ENCODE data around the gene PNKP.

The PNKP gene

DNA sequence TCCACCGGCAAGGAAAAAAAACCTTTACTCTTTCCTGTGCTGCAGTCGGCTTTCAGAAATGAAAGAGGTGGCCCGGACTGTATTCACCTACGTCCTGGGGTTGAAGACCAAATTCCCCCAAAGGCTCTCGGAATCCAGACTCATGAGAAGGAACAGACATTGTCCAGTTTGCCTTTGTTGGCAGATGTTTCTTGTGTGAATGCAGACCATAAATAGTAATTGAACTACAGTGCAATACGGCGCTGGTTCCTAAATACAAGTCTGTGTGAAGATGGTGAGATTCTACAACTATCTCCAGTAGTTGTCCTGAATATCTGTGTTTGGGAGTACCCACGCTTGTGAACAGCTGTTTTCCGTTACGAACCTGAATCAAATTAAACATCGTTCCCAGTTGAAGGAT is 27.7 kb downstream of the PNKP start:
- Mint-ChIP-seq H3K27ac (ENCODE audit: low read depth) (no peak overlapping the region), H3K9me3 (no peaks in the 10 kb centered on the region), H3K4me3 (no peak overlapping the region), H3K27me3 (no peaks in the 10 kb centered on the region), H3K4me1 (no peaks in the 10 kb centered on the region), H3K36me3 (ENCODE audit: insufficient read depth) (peaks cover 11% of the 10 kb centered on the region)
- no peak for DNase-seq (ENCODE audit: low spot score in 2 of 2)
- ATAC-seq (replicated peaks; ENCODE audit: extremely low read depth, poor library complexity, severe bottlenecking) = no peak

DNA sequence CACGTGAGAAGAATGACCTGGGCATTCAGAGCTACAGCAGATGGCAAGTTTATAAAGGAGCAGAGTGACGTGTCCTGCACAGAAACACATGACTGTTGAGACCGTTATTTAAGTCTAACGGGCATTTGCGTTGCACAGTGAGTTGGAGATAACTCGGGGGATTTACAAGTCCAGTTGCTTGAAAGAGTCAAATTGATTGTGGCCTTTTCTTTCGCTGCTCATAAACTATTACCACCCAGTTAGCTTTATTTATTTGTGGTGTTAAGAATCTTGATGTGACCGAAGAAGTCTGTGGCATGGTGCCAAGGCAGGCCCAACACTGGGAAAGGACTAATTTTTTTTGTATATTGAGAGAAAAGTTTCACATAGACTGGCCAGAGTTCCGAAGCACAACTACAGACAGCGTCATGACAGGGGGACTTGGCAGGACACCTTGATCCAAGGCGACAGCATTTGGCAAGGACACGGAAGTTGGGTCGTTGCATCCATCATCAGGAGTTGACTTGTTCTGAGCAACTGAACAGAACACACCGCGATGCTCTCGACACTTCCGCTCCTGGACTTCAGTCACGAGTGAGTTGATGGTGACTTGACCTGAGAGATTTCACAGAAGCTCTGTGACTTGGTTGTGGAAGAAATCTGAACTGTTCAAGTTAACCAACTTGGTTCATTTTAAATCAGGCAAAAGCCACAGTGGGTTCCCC is 28.3 kb downstream of the PNKP start:
- Mint-ChIP-seq H3K4me3 (no peak overlapping the region), H3K36me3 (ENCODE audit: insufficient read depth) (peaks cover 11% of the 10 kb centered on the region), H3K27me3 (no peaks in the 10 kb centered on the region), H3K9me3 (no peaks in the 10 kb centered on the region), H3K4me1 (no peaks in the 10 kb centered on the region), H3K27ac (ENCODE audit: low read depth) (no peak overlapping the region)
- ATAC-seq (replicated peaks; ENCODE audit: extremely low read depth, poor library complexity, severe bottlenecking) (no peak), DNase-seq (ENCODE audit: low spot score in 2 of 2) (no peak)

DNA sequence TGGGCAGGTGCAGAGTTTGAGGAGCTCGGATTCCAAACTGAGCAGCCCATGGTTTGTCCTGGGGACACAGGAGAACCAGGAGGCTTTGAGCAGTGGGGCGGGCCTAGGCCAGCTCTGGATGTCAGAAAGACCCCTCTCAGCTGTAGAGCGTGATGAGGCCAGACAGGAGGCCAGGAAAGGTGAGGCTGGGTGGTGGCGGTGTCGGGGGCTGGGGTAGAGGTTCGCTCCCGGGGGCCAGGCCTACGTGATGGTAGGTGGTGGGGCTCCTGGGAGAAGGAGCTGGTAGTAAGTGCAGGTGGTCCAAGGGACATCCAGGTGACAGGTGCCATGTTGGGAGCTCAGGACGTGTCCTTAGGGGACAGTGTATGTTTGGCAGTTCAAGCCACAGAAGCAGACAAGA is 30.0 kb downstream of the PNKP start:
- Mint-ChIP-seq H3K9me3 (no peaks in the 10 kb centered on the region), H3K4me1 (no peaks in the 10 kb centered on the region), H3K27me3 (no peaks in the 10 kb centered on the region), H3K27ac (ENCODE audit: low read depth) (no peak overlapping the region), H3K36me3 (ENCODE audit: insufficient read depth) (peaks cover 17% of the 10 kb centered on the region), H3K4me3 (no peak overlapping the region)
- DNase-seq (ENCODE audit: low spot score in 2 of 2) (no peak), ATAC-seq (replicated peaks; ENCODE audit: extremely low read depth, poor library complexity, severe bottlenecking) (no peak)

- Mint-ChIP-seq H3K27ac (ENCODE audit: low read depth) (no peak overlapping the region), H3K36me3 (ENCODE audit: insufficient read depth) (peaks cover 21% of the 10 kb centered on the region), H3K4me3 (no peak overlapping the region), H3K27me3 (no peaks in the 10 kb centered on the region), H3K9me3 (no peaks in the 10 kb centered on the region), H3K4me1 (no peaks in the 10 kb centered on the region)
- no peak for DNase-seq (ENCODE audit: low spot score in 2 of 2)
- ATAC-seq (replicated peaks; ENCODE audit: extremely low read depth, poor library complexity, severe bottlenecking) = no peak
Measured at GRCh38 chr19:49837009-49837310, 30.4 kb downstream of the PNKP start.

DNA sequence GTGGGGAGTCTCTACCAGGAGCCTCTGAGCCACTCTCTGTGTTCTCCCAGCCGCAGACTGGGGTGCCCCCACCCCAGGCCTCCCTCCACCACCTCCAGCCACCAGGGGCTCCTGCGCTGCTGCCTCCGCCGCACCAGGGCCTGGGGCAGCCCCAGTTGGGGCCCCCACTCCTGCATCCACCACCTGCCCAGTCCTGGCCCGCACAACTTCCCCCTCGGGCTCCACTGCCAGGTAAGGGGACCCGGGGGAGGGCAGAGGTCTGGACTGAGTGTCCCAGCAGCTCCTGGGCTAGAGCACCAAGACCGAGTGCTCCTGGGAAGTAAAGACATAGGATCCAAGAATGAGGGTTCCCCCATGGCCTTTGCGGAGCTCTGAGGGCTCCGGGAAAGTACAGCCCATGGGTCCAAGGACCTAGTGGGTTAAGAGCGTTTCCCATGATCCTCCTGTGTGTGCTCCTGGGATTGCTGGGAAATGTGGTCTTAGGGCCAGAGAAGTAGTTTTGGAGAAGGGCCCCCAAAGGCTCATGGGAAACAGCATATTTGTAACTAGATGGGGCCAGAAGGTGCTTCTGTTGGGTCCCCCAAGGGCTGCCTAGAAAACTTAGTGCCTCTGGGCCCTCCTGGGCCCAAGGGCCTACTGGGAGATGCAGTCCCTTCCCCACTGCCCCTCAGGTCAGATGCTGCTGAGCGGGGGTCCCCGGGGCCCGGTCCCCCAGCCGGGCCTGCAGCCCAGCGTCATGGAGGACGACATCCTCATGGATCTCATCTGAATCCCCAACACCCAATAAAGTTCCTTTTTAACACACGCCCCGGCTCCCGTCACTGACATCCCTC is 31.0 kb downstream of the PNKP start:
- H3K27me3 Mint-ChIP-seq = no peaks in the 10 kb centered on the region
- no peaks in the 10 kb centered on the region for H3K4me1 Mint-ChIP-seq
- H3K4me3 Mint-ChIP-seq = no peak overlapping the region
- peaks cover 22% of the 10 kb centered on the region for H3K36me3 Mint-ChIP-seq (ENCODE audit: insufficient read depth)
- H3K27ac Mint-ChIP-seq (ENCODE audit: low read depth) = no peak overlapping the region
- ATAC-seq (replicated peaks; ENCODE audit: extremely low read depth, poor library complexity, severe bottlenecking) (no peak), DNase-seq (ENCODE audit: low spot score in 2 of 2) (no peak)
- no peaks in the 10 kb centered on the region for H3K9me3 Mint-ChIP-seq

- Mint-ChIP-seq H3K36me3 (ENCODE audit: insufficient read depth) (peaks cover 24% of the 10 kb centered on the region), H3K4me1 (no peaks in the 10 kb centered on the region), H3K27me3 (no peaks in the 10 kb centered on the region), H3K27ac (ENCODE audit: low read depth) (no peak overlapping the region), H3K9me3 (no peaks in the 10 kb centered on the region), H3K4me3 (no peak overlapping the region)
- no peak for DNase-seq (ENCODE audit: low spot score in 2 of 2)
- ATAC-seq (replicated peaks; ENCODE audit: extremely low read depth, poor library complexity, severe bottlenecking) = no peak
Measured at GRCh38 chr19:49835562-49835961, 31.8 kb downstream of the PNKP start.

DNA sequence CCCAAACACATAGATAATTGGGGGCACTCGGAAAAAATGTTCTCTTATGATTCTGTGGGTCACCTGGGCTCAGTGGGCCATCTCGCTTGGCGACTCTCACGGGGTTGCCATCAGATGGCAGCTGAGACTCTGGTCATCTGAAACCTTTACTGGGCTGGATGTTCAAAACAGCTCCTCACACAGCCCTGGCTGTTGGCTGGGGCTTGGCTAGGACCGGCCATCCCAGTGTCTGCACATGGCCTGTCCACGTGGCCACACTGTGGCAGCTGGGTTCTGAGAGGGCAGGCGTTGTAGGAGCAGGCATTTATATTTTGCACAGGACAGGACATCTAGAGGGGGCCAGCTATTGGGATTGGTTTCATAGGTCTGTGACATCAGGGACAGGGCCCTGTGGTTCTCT is 33.8 kb downstream of the PNKP start:
- H3K27me3 Mint-ChIP-seq = no peaks in the 10 kb centered on the region
- peaks cover 22% of the 10 kb centered on the region for H3K36me3 Mint-ChIP-seq (ENCODE audit: insufficient read depth)
- no peak overlapping the region for H3K4me3 Mint-ChIP-seq
- H3K4me1 Mint-ChIP-seq = no peaks in the 10 kb centered on the region
- no peak overlapping the region for H3K27ac Mint-ChIP-seq (ENCODE audit: low read depth)
- no peaks in the 10 kb centered on the region for H3K9me3 Mint-ChIP-seq
- ATAC-seq (replicated peaks; ENCODE audit: extremely low read depth, poor library complexity, severe bottlenecking) = no peak
- DNase-seq (ENCODE audit: low spot score in 2 of 2) = no peak

DNA sequence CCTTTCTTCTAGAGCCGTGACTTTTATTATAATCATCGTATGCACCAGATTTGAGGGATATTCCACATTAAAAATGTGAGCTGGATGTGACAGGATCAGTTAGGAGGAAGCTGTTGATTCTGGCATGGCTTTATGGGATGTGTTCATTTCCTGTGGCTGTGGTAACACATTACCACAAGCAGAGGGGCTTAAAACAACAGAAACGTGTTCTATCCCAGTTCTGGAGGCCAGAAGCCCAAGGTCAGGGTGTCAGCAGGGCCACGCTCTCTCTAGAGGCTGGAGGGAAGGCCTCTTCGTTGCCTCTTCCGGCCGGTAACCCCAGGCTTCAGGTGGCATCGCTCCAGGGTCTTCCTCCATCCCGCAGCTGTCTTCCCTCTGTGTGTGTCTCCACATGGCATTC is 34.8 kb downstream of the PNKP start:
- Mint-ChIP-seq H3K4me3 (no peak overlapping the region), H3K9me3 (no peaks in the 10 kb centered on the region), H3K36me3 (ENCODE audit: insufficient read depth) (peaks cover 18% of the 10 kb centered on the region), H3K27ac (ENCODE audit: low read depth) (no peak overlapping the region), H3K27me3 (no peaks in the 10 kb centered on the region), H3K4me1 (peaks cover under 1% of the 10 kb centered on the region)
- no peak for DNase-seq (ENCODE audit: low spot score in 2 of 2)
- ATAC-seq (replicated peaks; ENCODE audit: extremely low read depth, poor library complexity, severe bottlenecking) = no peak

DNA sequence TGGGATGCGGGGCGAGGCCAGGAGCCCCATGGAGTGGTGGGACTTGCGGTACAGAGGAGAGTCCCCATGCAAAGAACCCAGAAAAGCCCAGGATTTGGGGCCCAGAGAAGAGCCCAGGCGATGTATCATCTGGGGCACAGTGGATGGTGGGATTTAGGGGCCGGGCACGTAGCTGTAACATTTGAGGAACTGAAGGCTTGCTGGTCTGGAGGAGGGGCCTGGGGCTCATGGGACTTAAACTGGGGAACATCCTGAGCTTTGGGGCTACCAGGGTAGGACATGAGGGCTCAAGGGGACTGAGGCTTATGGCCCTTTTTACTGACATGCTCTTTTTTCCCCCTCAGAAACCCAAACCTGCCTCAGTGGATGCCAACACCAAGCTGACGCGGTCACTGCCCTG is 35.8 kb downstream of the PNKP start:
- H3K4me1 Mint-ChIP-seq = peaks cover 9% of the 10 kb centered on the region
- ATAC-seq (replicated peaks; ENCODE audit: extremely low read depth, poor library complexity, severe bottlenecking) = no peak
- no peaks in the 10 kb centered on the region for H3K27me3 Mint-ChIP-seq
- DNase-seq (ENCODE audit: low spot score in 2 of 2) = no peak
- no peaks in the 10 kb centered on the region for H3K9me3 Mint-ChIP-seq
- H3K4me3 Mint-ChIP-seq = no peak overlapping the region
- H3K36me3 Mint-ChIP-seq (ENCODE audit: insufficient read depth) = peaks cover 19% of the 10 kb centered on the region
- H3K27ac Mint-ChIP-seq (ENCODE audit: low read depth) = no peak overlapping the region

DNA sequence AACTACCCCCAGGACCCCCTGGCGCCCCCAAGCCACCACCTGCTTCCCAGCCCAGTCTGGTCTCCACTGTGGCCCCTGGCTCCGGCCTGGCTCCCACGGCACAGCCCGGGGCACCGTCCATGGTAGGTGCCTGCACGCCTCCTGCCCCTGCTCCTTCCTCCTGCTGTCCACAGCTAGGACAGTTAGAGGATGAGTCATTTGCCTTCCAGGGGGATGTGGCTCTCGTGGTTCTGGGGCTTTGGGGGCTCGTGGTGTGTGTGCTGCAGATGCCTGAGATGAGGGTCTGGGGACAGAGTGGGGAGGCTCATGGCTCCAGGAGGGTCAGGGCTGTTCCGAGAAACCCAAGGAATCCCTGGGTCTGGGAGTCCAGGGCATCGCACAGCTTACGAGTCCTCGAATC is 36.6 kb downstream of the PNKP start:
- H3K9me3 Mint-ChIP-seq = no peaks in the 10 kb centered on the region
- DNase-seq (ENCODE audit: low spot score in 2 of 2) = no peak
- ATAC-seq (replicated peaks; ENCODE audit: extremely low read depth, poor library complexity, severe bottlenecking) = no peak
- no peak overlapping the region for H3K4me3 Mint-ChIP-seq
- peaks cover 14% of the 10 kb centered on the region for H3K4me1 Mint-ChIP-seq
- peaks cover 22% of the 10 kb centered on the region for H3K36me3 Mint-ChIP-seq (ENCODE audit: insufficient read depth)
- H3K27me3 Mint-ChIP-seq = no peaks in the 10 kb centered on the region
- H3K27ac Mint-ChIP-seq (ENCODE audit: low read depth) = no peak overlapping the region

DNA sequence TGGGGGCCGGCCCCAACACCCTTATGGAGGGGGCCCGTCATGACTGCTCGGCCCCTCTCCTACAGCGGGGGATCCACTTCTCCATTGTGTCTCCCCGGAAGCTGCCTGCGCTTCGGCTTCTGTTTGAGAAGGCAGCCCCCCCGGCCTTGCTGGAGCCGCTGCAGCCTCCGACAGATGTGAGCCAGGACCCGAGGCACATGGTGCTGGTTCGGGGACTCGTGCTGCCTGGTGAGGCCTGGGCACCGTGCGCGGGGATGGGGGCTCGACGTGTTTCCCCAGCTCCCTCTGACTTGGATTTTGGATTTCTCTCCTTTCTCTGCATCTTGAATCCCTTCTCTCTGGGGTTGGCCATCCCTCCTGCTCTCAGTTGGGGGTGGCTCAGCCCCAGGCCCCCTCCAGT is 37.7 kb downstream of the PNKP start:
- Mint-ChIP-seq H3K4me1 (peaks cover 14% of the 10 kb centered on the region), H3K4me3 (no peak overlapping the region), H3K9me3 (no peaks in the 10 kb centered on the region), H3K27ac (ENCODE audit: low read depth) (no peak overlapping the region), H3K36me3 (ENCODE audit: insufficient read depth) (peaks cover 22% of the 10 kb centered on the region), H3K27me3 (no peaks in the 10 kb centered on the region)
- ATAC-seq (replicated peaks; ENCODE audit: extremely low read depth, poor library complexity, severe bottlenecking) (no peak), DNase-seq (ENCODE audit: low spot score in 2 of 2) (no peak)

GRCh38 chr19:49829200-49829599 is 38.2 kb downstream of the PNKP start:
- H3K4me3 Mint-ChIP-seq = no peak overlapping the region
- no peak overlapping the region for H3K27ac Mint-ChIP-seq (ENCODE audit: low read depth)
- ATAC-seq (replicated peaks; ENCODE audit: extremely low read depth, poor library complexity, severe bottlenecking) (no peak), DNase-seq (ENCODE audit: low spot score in 2 of 2) (no peak)
- peaks cover 26% of the 10 kb centered on the region for H3K36me3 Mint-ChIP-seq (ENCODE audit: insufficient read depth)
- H3K4me1 Mint-ChIP-seq = peaks cover 14% of the 10 kb centered on the region
- no peaks in the 10 kb centered on the region for H3K27me3 Mint-ChIP-seq
- H3K9me3 Mint-ChIP-seq = no peaks in the 10 kb centered on the region

DNA sequence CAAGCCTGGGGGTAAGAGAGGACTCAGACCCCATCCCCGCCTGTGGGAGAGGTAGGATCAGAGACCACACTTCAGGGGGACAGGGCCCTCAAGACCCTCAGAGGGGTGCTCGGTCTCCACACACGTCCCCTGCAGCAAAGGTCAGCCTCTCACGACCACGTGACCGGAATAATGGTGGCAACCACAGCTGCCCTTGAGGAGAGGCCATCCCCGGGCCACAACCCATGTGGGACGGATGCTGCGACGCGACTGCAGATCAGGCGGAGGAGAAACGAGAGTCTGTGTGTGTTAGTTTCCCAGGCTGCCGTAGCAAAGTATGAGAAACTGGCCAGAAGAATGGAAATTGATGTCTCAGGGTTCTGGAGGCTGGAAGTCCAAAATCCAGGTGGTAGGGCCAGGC is 40.3 kb downstream of the PNKP start:
- Mint-ChIP-seq H3K27me3 (no peaks in the 10 kb centered on the region), H3K9me3 (no peaks in the 10 kb centered on the region), H3K4me3 (no peak overlapping the region), H3K27ac (ENCODE audit: low read depth) (no peak overlapping the region), H3K4me1 (peaks cover 20% of the 10 kb centered on the region), H3K36me3 (ENCODE audit: insufficient read depth) (peaks cover 25% of the 10 kb centered on the region)
- DNase-seq (ENCODE audit: low spot score in 2 of 2) (no peak), ATAC-seq (replicated peaks; ENCODE audit: extremely low read depth, poor library complexity, severe bottlenecking) (no peak)
